ENCODE measurements around the gene RUNX1. TPM values are rescaled to one million over a fixed set of nuclear protein-coding genes. Genes with fewer than 3 reads are reported as not detected.
A peak's percentile ranks its signal among the peaks of the same experiment; 100 is the strongest.

RUNX1 gene
- total RNA-seq, 1 experiment from 2014 or later = 95.4 TPM

DNA sequence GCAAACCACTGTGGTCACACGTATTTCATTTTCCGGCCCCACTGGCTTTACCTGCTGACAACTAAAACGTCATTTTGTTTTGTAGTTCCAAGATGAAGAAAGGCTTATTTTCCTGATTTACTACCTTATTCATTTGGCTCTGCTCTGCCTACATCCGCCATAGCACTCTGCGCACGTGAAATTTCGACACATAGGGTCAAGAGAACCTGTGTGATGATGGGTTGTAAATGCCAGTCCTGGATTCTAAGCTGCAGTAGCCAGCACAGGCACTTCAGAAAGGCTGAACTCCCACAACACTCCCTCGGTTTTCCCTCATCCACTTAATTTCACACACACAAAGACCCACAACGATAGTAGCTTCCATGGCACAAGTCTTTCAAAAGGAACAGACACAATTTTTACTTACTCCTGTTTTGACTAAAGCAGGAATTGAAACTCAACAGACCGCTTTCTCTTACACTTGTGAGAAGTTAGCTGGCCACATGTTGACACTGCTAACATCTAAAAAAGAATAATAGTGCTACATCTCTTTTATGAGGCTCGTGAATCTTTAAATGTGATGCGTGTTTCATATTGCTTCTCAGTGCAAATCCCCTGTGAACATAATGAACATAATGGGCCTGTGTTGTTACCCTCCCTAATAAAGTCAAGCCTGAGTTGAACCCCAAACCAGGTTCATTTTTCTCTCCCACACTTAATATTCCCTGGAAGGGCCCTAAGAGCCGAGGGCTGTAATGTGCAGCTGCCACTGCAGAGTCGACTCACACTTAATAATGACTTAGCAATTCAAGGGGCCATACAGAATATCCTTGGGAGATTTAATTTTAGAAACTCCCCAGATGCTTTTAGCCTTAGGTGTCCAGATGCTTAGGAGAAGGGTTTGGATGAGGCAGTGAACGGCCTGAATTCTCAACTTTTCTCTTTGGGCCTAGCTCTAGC, 1.5 kb upstream of the RUNX1 start:
- Mint-ChIP-seq H3K27ac (ENCODE audit: unreplicated experiment) (peak overlapping the region; percentile 86), H3K4me1 (ENCODE audit: low read depth, unreplicated experiment) (peaks cover 43% of the 10 kb centered on the region), H3K27me3 (ENCODE audit: unreplicated experiment) (no peaks in the 10 kb centered on the region), H3K36me3 (ENCODE audit: insufficient read depth, unreplicated experiment) (peaks cover 32% of the 10 kb centered on the region), H3K9me3 (ENCODE audit: low read depth, unreplicated experiment) (no peaks in the 10 kb centered on the region), H3K4me3 (ENCODE audit: low read depth, unreplicated experiment) (no peak overlapping the region)
- BruUV-seq (replicated peaks) = no TSS peak
- intact Hi-C loops (cut with micrococcal nuclease; ENCODE audit: unreplicated experiment) = loop anchor here (1.0 to 10.0 kb wide), 5 partner anchors 88 to 457 kb away; no protein-coding TSS in a partner anchor
- CTCF ChIA-PET = interaction anchor here (0.8 to 1.5 kb wide), 7 partner anchors 9 to 350 kb away, joined by 3 to 9 read pairs (median 3); no protein-coding TSS in a partner anchor
- TF ChIP-seq, protein P1, sequence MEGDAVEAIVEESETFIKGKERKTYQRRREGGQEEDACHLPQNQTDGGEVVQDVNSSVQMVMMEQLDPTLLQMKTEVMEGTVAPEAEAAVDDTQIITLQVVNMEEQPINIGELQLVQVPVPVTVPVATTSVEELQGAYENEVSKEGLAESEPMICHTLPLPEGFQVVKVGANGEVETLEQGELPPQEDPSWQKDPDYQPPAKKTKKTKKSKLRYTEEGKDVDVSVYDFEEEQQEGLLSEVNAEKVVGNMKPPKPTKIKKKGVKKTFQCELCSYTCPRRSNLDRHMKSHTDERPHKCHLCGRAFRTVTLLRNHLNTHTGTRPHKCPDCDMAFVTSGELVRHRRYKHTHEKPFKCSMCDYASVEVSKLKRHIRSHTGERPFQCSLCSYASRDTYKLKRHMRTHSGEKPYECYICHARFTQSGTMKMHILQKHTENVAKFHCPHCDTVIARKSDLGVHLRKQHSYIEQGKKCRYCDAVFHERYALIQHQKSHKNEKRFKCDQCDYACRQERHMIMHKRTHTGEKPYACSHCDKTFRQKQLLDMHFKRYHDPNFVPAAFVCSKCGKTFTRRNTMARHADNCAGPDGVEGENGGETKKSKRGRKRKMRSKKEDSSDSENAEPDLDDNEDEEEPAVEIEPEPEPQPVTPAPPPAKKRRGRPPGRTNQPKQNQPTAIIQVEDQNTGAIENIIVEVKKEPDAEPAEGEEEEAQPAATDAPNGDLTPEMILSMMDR (IDR thresholded peaks at IDR 0.05; ENCODE audit: unreplicated experiment) = no peak
- DNase-seq = no peak

DNA sequence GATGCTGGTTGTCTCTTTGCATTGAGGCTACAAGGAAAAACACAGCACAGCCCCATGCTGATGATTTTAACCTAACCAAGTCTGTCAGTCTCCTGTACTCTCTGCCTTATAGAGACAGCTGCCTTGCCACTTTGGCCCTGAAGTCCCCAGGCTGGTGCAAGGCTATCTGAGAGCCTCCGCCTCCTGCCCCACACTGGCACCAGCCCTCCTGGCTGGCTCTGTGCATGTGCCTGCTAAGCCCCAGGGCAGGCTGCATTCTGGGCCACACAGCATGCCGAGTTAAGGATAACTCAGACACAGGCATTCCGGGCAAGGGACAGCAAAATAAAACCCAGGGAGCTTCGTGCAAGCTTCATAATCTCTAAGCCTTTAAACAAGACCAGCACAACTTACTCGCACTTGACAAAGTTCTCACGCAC, 910 bp downstream of the RUNX1 start:
- DNase-seq = peak; percentile 14
- Mint-ChIP-seq H3K9me3 (ENCODE audit: low read depth, unreplicated experiment) (no peaks in the 10 kb centered on the region), H3K27me3 (ENCODE audit: unreplicated experiment) (no peaks in the 10 kb centered on the region), H3K4me3 (ENCODE audit: low read depth, unreplicated experiment) (peak overlapping the region; percentile 58), H3K27ac (ENCODE audit: unreplicated experiment) (peak overlapping the region; percentile 81), H3K4me1 (ENCODE audit: low read depth, unreplicated experiment) (peaks cover 44% of the 10 kb centered on the region), H3K36me3 (ENCODE audit: insufficient read depth, unreplicated experiment) (peaks cover 32% of the 10 kb centered on the region)
- intact Hi-C loops (cut with micrococcal nuclease; ENCODE audit: unreplicated experiment) = loop anchor here (10.0 kb wide), 1 partner anchor 207 kb away; no protein-coding TSS in a partner anchor
- CTCF ChIA-PET = interaction anchor here (0.6 to 1.5 kb wide), 12 partner anchors 28 to 555 kb away, joined by 3 to 8 read pairs (median 4); no protein-coding TSS in a partner anchor
- TF ChIP-seq, protein P1 (IDR thresholded peaks at IDR 0.05; ENCODE audit: unreplicated experiment) = no peak
- BruUV-seq (replicated peaks) = no TSS peak

DNA sequence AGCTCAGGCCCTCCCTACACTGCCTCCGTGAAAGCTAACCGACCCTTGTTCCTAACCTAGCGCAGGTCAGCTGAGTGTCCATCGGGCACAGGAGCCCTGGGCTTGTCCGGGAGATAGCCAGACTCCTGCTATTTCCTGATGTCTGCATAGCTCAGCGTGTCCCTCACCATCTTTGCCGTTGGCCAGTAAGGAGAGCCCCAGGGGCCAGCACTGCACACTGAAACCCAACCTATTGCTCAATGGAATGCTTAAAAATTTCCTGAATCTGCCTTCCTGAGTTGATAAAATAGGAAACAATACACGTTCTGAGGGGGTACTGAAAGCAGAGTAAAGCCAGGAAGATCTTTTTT, 2.2 kb downstream of the RUNX1 start:
- Mint-ChIP-seq H3K36me3 (ENCODE audit: insufficient read depth, unreplicated experiment) (peaks cover 32% of the 10 kb centered on the region), H3K27me3 (ENCODE audit: unreplicated experiment) (no peaks in the 10 kb centered on the region), H3K4me3 (ENCODE audit: low read depth, unreplicated experiment) (peak overlapping the region; percentile 58), H3K9me3 (ENCODE audit: low read depth, unreplicated experiment) (no peaks in the 10 kb centered on the region), H3K4me1 (ENCODE audit: low read depth, unreplicated experiment) (peaks cover 51% of the 10 kb centered on the region), H3K27ac (ENCODE audit: unreplicated experiment) (peak overlapping the region; percentile 81)
- CTCF ChIA-PET = interaction anchor here (0.6 to 1.5 kb wide), 4 partner anchors 90 to 461 kb away, joined by 3 to 7 read pairs (median 6); no protein-coding TSS in a partner anchor
- intact Hi-C loops (cut with micrococcal nuclease; ENCODE audit: unreplicated experiment) = loop anchor here (2.0 to 10.0 kb wide), 2 partner anchors 154 to 208 kb away; no protein-coding TSS in a partner anchor
- DNase-seq = peak; percentile 32
- TF ChIP-seq, protein P1 (IDR thresholded peaks at IDR 0.05; ENCODE audit: unreplicated experiment) = no peak
- BruUV-seq (replicated peaks) = no TSS peak

DNA sequence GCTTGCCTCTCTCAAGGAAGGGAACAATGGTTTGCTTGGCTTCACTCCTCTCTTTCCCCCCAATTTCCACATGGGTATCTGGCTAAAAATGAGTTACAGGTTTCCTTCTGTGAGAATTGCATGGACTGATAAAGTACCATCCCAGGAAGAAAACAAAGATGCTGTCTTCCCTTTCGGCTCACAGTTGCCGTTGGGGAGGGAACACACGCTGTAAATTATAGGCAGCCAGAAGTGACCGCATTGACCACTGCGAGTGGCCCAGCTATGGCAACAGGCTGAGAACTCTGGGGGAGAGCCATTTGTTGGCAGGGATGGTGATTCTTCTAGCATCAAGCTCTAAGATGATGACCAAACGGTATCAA, 2.9 kb downstream of the RUNX1 start:
- TF ChIP-seq, protein P1 (IDR thresholded peaks at IDR 0.05; ENCODE audit: unreplicated experiment) = no peak
- H3K27ac Mint-ChIP-seq (ENCODE audit: unreplicated experiment) = peak overlapping the region; percentile 81
- intact Hi-C loops (cut with micrococcal nuclease; ENCODE audit: unreplicated experiment) = loop anchor here (2.0 to 10.0 kb wide), 2 partner anchors 153 to 209 kb away; no protein-coding TSS in a partner anchor
- peaks cover 32% of the 10 kb centered on the region for H3K36me3 Mint-ChIP-seq (ENCODE audit: insufficient read depth, unreplicated experiment)
- DNase-seq = no peak
- peak overlapping the region; percentile 58 for H3K4me3 Mint-ChIP-seq (ENCODE audit: low read depth, unreplicated experiment)
- no TSS peak for BruUV-seq (replicated peaks)
- peaks cover 51% of the 10 kb centered on the region for H3K4me1 Mint-ChIP-seq (ENCODE audit: low read depth, unreplicated experiment)
- H3K27me3 Mint-ChIP-seq (ENCODE audit: unreplicated experiment) = no peaks in the 10 kb centered on the region
- CTCF ChIA-PET = no interaction called here
- H3K9me3 Mint-ChIP-seq (ENCODE audit: low read depth, unreplicated experiment) = no peaks in the 10 kb centered on the region
